Body of pancreas (tissue), 4 donors: ENCODE measurements around the gene CENPU.

Experiments
- POLR2A ChIP-seq, 3 donors: fragments of 450-650 bp; IDR thresholded peaks; one replicate each; pipeline ENCODE4 v1.6.1; 2016; ENCODE audit warnings: antibody characterized with exemption in 3 of 3, mild to moderate bottlenecking in 2 of 3
- TF ChIP-seq, protein P1 (sequence below), 7 experiments: fragments of 450-650 bp in 4 of 7; fragments of 200-600 bp in 3 of 7; sonication (generic) in 3 of 7; IDR thresholded peaks; one replicate each; pipeline ENCODE4 v1.5.1; 2016 to 2019; ENCODE audit warnings: antibody characterized with exemption in 7 of 7

DNA sequence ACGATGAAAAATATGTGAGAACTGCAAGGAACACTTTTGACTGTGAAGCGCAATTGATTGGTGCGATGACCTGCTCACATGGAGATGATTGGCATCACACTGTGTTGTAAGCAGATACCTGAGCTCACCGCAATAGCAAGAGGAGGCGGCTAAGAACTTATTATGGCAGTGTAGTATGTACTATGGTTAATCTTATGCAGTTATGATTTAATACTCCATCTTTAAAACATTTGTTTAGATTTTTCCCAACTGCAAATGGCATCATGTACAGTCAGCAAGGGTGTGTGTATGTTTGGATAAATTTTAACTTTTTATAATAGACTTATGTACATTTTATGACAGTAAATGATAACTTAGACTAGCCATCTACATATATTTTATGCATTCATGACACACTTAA, 58.9 kb downstream of the CENPU start:
- TF ChIP-seq, protein P1, sequence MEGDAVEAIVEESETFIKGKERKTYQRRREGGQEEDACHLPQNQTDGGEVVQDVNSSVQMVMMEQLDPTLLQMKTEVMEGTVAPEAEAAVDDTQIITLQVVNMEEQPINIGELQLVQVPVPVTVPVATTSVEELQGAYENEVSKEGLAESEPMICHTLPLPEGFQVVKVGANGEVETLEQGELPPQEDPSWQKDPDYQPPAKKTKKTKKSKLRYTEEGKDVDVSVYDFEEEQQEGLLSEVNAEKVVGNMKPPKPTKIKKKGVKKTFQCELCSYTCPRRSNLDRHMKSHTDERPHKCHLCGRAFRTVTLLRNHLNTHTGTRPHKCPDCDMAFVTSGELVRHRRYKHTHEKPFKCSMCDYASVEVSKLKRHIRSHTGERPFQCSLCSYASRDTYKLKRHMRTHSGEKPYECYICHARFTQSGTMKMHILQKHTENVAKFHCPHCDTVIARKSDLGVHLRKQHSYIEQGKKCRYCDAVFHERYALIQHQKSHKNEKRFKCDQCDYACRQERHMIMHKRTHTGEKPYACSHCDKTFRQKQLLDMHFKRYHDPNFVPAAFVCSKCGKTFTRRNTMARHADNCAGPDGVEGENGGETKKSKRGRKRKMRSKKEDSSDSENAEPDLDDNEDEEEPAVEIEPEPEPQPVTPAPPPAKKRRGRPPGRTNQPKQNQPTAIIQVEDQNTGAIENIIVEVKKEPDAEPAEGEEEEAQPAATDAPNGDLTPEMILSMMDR (IDR thresholded peaks at IDR 0.05): no peak
- no peak for TF ChIP-seq POLR2A (IDR thresholded peaks at IDR 0.05)
